Left ventricle myocardium inferior (tissue), 1 donor: Measurements from ENCODE around the gene TMED10. TPM values are rescaled to one million over a fixed set of nuclear protein-coding genes. Genes with fewer than 3 reads are reported as not detected.

Experiments used
- DNase-seq: peaks from one replicate; pipeline ENCODE4 v3.0.0-alpha.2; 2020
- H3K27ac ChIP-seq: fragments of 200-600 bp; replicated peaks from 2 replicates; pipeline ENCODE4 v1.8.0; 2021
- H3K27me3 ChIP-seq: fragments of 200-600 bp; 2 replicates; pipeline ENCODE4 v1.8.0; 2021; ENCODE audit warnings: low read depth
- H3K36me3 ChIP-seq: fragments of 200-600 bp; 2 replicates; pipeline ENCODE4 v1.8.0; 2021
- H3K4me1 ChIP-seq: fragments of 200-600 bp; 2 replicates; pipeline ENCODE4 v1.8.0; 2021
- H3K4me3 ChIP-seq: fragments of 200-600 bp; 2 replicates; pipeline ENCODE4 v1.8.0; 2021; ENCODE audit warnings: mild to moderate bottlenecking, moderate library complexity
- H3K9me3 ChIP-seq: fragments of 200-600 bp; replicated peaks from 2 replicates; pipeline ENCODE4 v1.8.0; 2021
- intact Hi-C: fragments of 100-400 bp; cut with micrococcal nuclease; formaldehyde crosslinking; loops from one replicate; pipeline ENCODE4 v1.11.0; 2022
- total RNA-seq: library from RNA; stranded (reverse); fragmentation: NEBNext Ultra II Directional; extraction: Animal tissue kit (Norgen Biotek cat#: 25700); gene quantifications from one replicate; pipeline ENCODE4 v1.2.1, GENCODE V29; 2021
- TF ChIP-seq, protein P1 (sequence below): fragments of 200-600 bp; IDR thresholded peaks from 2 replicates; pipeline ENCODE4 v1.8.0; 2021; ENCODE audit warnings: antibody characterized with exemption, mild to moderate bottlenecking, borderline replicate concordance
- donor health status: DM: no; HTN: yes; CAD: no; lungs with severe emphysema.

The TMED10 gene
- total RNA-seq, 1 donor from 2014 or later, result 278 TPM

- no peaks in the 10 kb centered on the region for H3K27me3 ChIP-seq
- no peaks in the 10 kb centered on the region for H3K9me3 ChIP-seq
- no peaks in the 10 kb centered on the region for H3K36me3 ChIP-seq
- peaks cover 4% of the 10 kb centered on the region for H3K4me1 ChIP-seq
- H3K4me3 ChIP-seq, result no peak overlapping the region
- H3K27ac ChIP-seq, result no peak overlapping the region
- TF ChIP-seq, protein P1, sequence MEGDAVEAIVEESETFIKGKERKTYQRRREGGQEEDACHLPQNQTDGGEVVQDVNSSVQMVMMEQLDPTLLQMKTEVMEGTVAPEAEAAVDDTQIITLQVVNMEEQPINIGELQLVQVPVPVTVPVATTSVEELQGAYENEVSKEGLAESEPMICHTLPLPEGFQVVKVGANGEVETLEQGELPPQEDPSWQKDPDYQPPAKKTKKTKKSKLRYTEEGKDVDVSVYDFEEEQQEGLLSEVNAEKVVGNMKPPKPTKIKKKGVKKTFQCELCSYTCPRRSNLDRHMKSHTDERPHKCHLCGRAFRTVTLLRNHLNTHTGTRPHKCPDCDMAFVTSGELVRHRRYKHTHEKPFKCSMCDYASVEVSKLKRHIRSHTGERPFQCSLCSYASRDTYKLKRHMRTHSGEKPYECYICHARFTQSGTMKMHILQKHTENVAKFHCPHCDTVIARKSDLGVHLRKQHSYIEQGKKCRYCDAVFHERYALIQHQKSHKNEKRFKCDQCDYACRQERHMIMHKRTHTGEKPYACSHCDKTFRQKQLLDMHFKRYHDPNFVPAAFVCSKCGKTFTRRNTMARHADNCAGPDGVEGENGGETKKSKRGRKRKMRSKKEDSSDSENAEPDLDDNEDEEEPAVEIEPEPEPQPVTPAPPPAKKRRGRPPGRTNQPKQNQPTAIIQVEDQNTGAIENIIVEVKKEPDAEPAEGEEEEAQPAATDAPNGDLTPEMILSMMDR, result no peak
- intact Hi-C loops, result no loop called here
- DNase-seq, result no peak
Observed at GRCh38 chr14:75220156-75220555, 43.7 kb upstream of the TMED10 start.

- intact Hi-C loops, result no loop called here
- Histone ChIP-seq H3K4me3 (no peak overlapping the region), H3K27ac (no peak overlapping the region), H3K4me1 (peaks cover 4% of the 10 kb centered on the region), H3K9me3 (no peaks in the 10 kb centered on the region), H3K27me3 (no peaks in the 10 kb centered on the region), H3K36me3 (no peaks in the 10 kb centered on the region)
- DNase-seq, result no peak
- TF ChIP-seq, protein P1, result no peak
Observed at GRCh38 chr14:75217508-75218206, 41.2 kb upstream of the TMED10 start.

GRCh38 chr14:75216427-75217006 is 40.1 kb upstream of the TMED10 start:
- H3K27ac ChIP-seq, result no peak overlapping the region
- no peaks in the 10 kb centered on the region for H3K4me1 ChIP-seq
- TF ChIP-seq, protein P1, result no peak
- intact Hi-C loops, result no loop called here
- no peak for DNase-seq
- no peaks in the 10 kb centered on the region for H3K9me3 ChIP-seq
- H3K36me3 ChIP-seq, result no peaks in the 10 kb centered on the region
- H3K4me3 ChIP-seq, result no peak overlapping the region
- no peaks in the 10 kb centered on the region for H3K27me3 ChIP-seq

DNA sequence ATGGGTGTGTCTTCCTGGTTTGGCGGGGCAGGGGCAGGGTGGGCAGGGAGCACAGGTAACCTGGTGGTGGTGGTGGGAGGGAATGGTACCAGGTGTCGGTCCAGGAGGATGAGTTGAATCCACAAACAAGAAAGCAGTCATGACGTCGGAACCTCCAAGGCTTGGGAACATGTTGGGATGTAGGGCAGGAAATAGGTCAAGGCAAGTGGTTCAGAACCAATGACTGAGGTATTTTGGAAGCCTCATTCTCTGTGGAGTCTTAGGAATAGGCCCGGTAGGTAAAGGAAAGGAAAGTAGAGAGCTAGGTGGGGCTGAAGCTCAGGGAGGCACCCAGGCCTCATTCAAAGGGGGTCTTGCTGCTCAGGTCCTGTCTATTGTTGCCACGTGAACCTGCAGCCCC is 39.1 kb upstream of the TMED10 start:
- Histone ChIP-seq H3K9me3 (no peaks in the 10 kb centered on the region), H3K36me3 (no peaks in the 10 kb centered on the region), H3K27me3 (no peaks in the 10 kb centered on the region), H3K4me3 (no peak overlapping the region), H3K4me1 (no peaks in the 10 kb centered on the region), H3K27ac (no peak overlapping the region)
- intact Hi-C loops, result no loop called here
- TF ChIP-seq, protein P1, result no peak
- DNase-seq, result no peak

- no peaks in the 10 kb centered on the region for H3K9me3 ChIP-seq
- H3K27me3 ChIP-seq, result no peaks in the 10 kb centered on the region
- no peak overlapping the region for H3K27ac ChIP-seq
- DNase-seq, result no peak
- TF ChIP-seq, protein P1, result no peak
- no peaks in the 10 kb centered on the region for H3K36me3 ChIP-seq
- H3K4me1 ChIP-seq, result no peaks in the 10 kb centered on the region
- intact Hi-C loops, result no loop called here
- H3K4me3 ChIP-seq, result no peak overlapping the region
Observed at GRCh38 chr14:75214558-75214957, 38.1 kb upstream of the TMED10 start.
